IMR-90 (cell line): ENCODE data around the gene SMIM24.

Experiments used
- CHD1 ChIP-seq: IDR thresholded peaks from 2 replicates; pipeline ENCODE4 v1.6.1; 2012; ENCODE audit warnings: low read depth, low read length, improper control_type of control experiment
- CTCF ChIP-seq: conservative IDR thresholded peaks from 2 replicates; pipeline ENCODE4 v1.5.1; 2012; ENCODE audit warnings: mild to moderate bottlenecking, low read depth, low read length, improper control_type of control experiment
- MXI1 ChIP-seq: IDR thresholded peaks from 2 replicates; pipeline ENCODE4 v1.6.1; 2012; ENCODE audit warnings: low read depth, mild to moderate bottlenecking, low read length, moderate library complexity, borderline replicate concordance
- POLR2A ChIP-seq: IDR thresholded peaks from 2 replicates; pipeline ENCODE4 v1.6.1; 2012; ENCODE audit warnings: mild to moderate bottlenecking, low read depth, low read length
- RFX5 ChIP-seq: IDR thresholded peaks from 2 replicates; pipeline ENCODE4 v1.8.0; 2012; ENCODE audit warnings: low read depth, mild to moderate bottlenecking, low read length, moderate library complexity

- no peak for TF ChIP-seq CTCF
- no peak for TF ChIP-seq POLR2A
- TF ChIP-seq MXI1 = no peak
- no peak for TF ChIP-seq CHD1
- TF ChIP-seq RFX5 = no peak
These were observed 48.4 kb upstream of the SMIM24 start for GRCh38 chr19:3528539-3529211.
